WI38 (cell line): ENCODE results near the gene UGT2B7.
"Not testable (repeated sequence)": the region's sequence is repeated elsewhere in the genome, so short reads cannot be mapped to it uniquely, and the experiment has no call there.

Experiments
- H3K4me3 ChIP-seq: 2 replicates; pipeline ENCODE4 v1.5.1; 2011; ENCODE audit warnings: low read depth, mild to moderate bottlenecking, control low read depth, low read length
- CTCF ChIP-seq: IDR thresholded peaks from 2 replicates; pipeline ENCODE4 v1.5.1; 2012; ENCODE audit warnings: low read depth, mild to moderate bottlenecking, control low read depth, low read length

UGT2B7 gene

GRCh38 chr4:69099910-69100309 lies 3.6 kb downstream of the UGT2B7 start:
- H3K4me3 ChIP-seq = no peak overlapping the region
- no peak for TF ChIP-seq CTCF

- not testable (repeated sequence) for H3K4me3 ChIP-seq
Observed at GRCh38 chr4:69102668-69103067, 6.4 kb downstream of the UGT2B7 start.

DNA sequence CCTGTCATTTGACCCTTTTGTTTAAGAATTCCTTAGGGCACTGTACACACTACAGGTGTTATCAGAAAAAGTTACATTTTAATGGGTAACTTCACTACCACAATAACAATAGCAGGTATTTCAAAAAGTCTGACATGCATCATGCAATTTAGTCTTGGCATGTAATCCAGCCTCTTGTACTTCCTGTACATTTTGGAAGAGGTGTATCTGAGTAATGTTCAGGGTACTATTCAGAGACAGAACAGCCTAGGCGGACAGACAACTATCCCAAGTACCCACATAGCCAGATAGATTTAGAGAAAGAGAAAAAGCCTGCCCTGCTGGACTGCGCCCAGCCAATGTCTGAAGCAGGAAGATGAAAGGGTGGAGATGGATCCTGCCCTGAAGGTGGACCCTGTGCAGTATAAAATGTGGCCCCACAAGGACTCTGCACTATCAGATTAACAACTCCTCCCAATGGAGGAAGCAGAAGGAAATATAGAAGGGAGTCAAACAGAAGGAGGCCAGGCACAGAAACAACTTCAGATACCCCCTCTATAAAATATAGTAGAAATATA lies 8.5 kb downstream of the UGT2B7 start:
- no peak overlapping the region for H3K4me3 ChIP-seq
- TF ChIP-seq CTCF = no peak

GRCh38 chr4:69115151-69115850 lies 19.0 kb downstream of the UGT2B7 start:
- not testable (repeated sequence) for H3K4me3 ChIP-seq

GRCh38 chr4:69115851-69116213 lies 19.6 kb downstream of the UGT2B7 start:
- no peak for TF ChIP-seq CTCF
- H3K4me3 ChIP-seq = no peak overlapping the region

DNA sequence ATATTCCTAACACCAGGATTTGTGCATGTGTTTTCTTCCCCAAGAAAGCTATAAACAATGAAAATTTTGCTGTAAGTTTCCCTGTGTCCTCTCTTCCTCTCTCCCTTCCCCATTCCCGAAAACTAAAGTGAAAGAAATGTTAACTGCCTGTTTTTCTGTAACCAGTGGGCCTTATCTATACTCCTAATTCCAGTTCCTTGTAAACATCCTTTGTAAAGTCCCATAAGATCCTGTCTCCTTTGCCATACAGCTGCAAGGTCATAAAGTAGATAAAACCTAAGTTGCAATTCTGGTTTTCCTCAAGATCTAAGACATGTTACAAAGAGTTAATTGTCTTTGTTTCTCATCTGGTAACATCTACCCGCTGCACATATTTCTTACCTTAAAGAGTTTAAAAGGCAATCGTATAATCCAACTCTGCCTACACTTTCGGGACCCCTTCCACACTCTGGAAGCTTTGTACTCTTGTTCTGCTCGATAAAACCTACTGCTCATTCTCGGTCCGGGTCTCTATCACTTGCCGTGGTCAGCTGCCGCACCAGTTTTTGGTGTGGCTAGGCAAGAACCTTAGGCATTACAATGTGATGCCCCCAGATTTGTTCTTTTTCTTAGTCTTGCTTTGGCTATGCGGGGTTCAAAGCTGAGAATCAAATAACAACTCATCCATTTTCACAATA lies 20.5 kb downstream of the UGT2B7 start:
- no peak for TF ChIP-seq CTCF

DNA sequence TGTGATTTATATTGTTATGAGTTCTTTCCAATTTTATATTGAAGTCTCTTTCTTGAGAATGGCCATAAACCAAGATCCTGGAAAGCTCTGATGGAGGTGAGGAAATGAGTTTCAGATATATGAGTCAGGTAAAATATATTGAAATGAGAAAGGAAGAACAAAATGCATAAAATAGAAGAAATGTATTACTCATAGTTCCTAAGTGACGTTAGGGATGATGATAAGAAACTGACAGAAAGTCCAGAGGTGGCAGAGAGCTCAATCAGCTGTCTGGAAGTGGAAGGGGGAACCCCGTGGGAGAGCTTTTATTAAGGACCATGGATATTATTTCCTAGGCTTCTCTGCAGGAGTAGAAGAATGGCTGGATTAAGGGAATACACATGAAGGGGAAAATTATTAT lies 24.6 kb downstream of the UGT2B7 start:
- no peak overlapping the region for H3K4me3 ChIP-seq
- no peak for TF ChIP-seq CTCF

More for the DNA sequence above, 20.5 kb downstream of the UGT2B7 start:
- H3K4me3 ChIP-seq = no peak overlapping the region

DNA sequence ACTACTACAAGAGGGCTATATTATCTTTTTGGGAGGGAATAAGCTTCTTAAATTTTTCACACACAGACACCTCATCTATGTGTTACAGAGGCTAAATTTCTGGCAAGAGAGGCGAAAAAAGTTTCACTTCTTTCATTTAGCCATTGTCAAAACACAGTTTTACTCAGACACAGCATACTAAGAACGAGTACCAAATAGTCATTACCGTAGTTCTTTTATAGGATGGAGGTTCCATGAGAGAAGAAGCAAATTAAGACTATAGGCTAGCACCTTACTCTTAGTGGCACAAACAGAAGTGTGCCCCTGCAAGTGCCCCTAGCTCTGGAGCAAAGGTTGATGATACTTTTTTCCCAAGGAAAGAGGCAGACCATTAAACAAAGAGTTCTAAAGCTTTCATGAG lies 26.2 kb downstream of the UGT2B7 start:
- no peak overlapping the region for H3K4me3 ChIP-seq
- TF ChIP-seq CTCF = no peak
